GM12892 (cell line): Measurements from ENCODE around the gene NMU.

Experiments
- POLR2A ChIP-seq: IDR thresholded peaks from 2 replicates; pipeline ENCODE4 v1.6.1; 2011; ENCODE audit warnings: low read depth, low read length, control low read depth
- POLR2AphosphoS5 ChIP-seq: IDR thresholded peaks from 2 replicates; pipeline ENCODE4 v1.6.1; 2011; ENCODE audit warnings: low read depth, low read length, control low read depth
- TAF1 ChIP-seq: IDR thresholded peaks from 2 replicates; pipeline ENCODE4 v1.6.1; 2011; ENCODE audit warnings: low read depth, mild to moderate bottlenecking, control low read depth, low read length, borderline replicate concordance

GRCh38 chr4:55671667-55672066 lies 35.6 kb upstream of the NMU start:
- TF ChIP-seq POLR2A (no peak), TAF1 (no peak), POLR2AphosphoS5 (no peak)
